Nephron progenitor cell (in vitro differentiated cells): ENCODE measurements around the gene KRT23.
"Not testable (repeated sequence)": the region's sequence is repeated elsewhere in the genome, so short reads cannot be mapped to it uniquely, and the experiment has no call there.

ENCODE experiments used
- DNase-seq: peaks from one replicate; pipeline ENCODE4 v3.0.0; 2021
- H3K27ac Mint-ChIP-seq: 2 replicates; pipeline ENCODE4 v1.8.0; 2021; ENCODE audit warnings: mild to moderate bottlenecking, moderate library complexity, mixed read lengths
- H3K27me3 Mint-ChIP-seq: 2 replicates; pipeline ENCODE4 v1.8.0; 2021; ENCODE audit warnings: mild to moderate bottlenecking, low read depth, mixed read lengths; ENCODE audit not compliant: poor library complexity
- H3K36me3 Mint-ChIP-seq: 2 replicates; pipeline ENCODE4 v1.8.0; 2021; ENCODE audit warnings: low read depth, mixed read lengths
- H3K4me1 Mint-ChIP-seq: 2 replicates; pipeline ENCODE4 v1.8.0; 2021; ENCODE audit warnings: mixed read lengths
- H3K4me3 Mint-ChIP-seq: 2 replicates; pipeline ENCODE4 v1.8.0; 2021; ENCODE audit warnings: mild to moderate bottlenecking, moderate library complexity, mixed read lengths
- H3K9me3 Mint-ChIP-seq: 2 replicates; pipeline ENCODE4 v1.8.0; 2021; ENCODE audit warnings: mild to moderate bottlenecking, moderate library complexity, mixed read lengths
- CTCF ChIP-seq: fragments of 200-600 bp; sonication (generic); IDR thresholded peaks from 2 replicates; pipeline ENCODE4 v1.5.0; 2021; ENCODE audit warnings: antibody characterized with exemption

KRT23 gene

GRCh38 chr17:40922239-40922638 is 15.2 kb downstream of the KRT23 start:
- H3K27me3 Mint-ChIP-seq: peaks cover 2% of the 10 kb centered on the region
- no peak for TF ChIP-seq CTCF
- H3K4me1 Mint-ChIP-seq: peaks cover 8% of the 10 kb centered on the region
- H3K4me3 Mint-ChIP-seq: no peak overlapping the region
- DNase-seq: no peak
- no peaks in the 10 kb centered on the region for H3K36me3 Mint-ChIP-seq
- no peaks in the 10 kb centered on the region for H3K9me3 Mint-ChIP-seq
- H3K27ac Mint-ChIP-seq: peak overlapping the region; percentile 24

GRCh38 chr17:40921026-40921425 is 16.4 kb downstream of the KRT23 start:
- no peak overlapping the region for H3K27ac Mint-ChIP-seq
- no peak overlapping the region for H3K4me3 Mint-ChIP-seq
- peaks cover 8% of the 10 kb centered on the region for H3K4me1 Mint-ChIP-seq
- TF ChIP-seq CTCF: no peak
- no peaks in the 10 kb centered on the region for H3K36me3 Mint-ChIP-seq
- H3K27me3 Mint-ChIP-seq: peaks cover 2% of the 10 kb centered on the region
- H3K9me3 Mint-ChIP-seq: no peaks in the 10 kb centered on the region
- no peak for DNase-seq

GRCh38 chr17:40917116-40917515 is 20.3 kb downstream of the KRT23 start:
- H3K4me1 Mint-ChIP-seq: peaks cover 12% of the 10 kb centered on the region
- H3K27ac Mint-ChIP-seq, DNase-seq, H3K27me3 Mint-ChIP-seq, H3K4me3 Mint-ChIP-seq, H3K9me3 Mint-ChIP-seq, H3K36me3 Mint-ChIP-seq: not testable (repeated sequence)

GRCh38 chr17:40916366-40916765 is 21.1 kb downstream of the KRT23 start:
- Mint-ChIP-seq H3K27me3 (peaks cover 8% of the 10 kb centered on the region), H3K9me3 (no peaks in the 10 kb centered on the region), H3K4me1 (peaks cover 15% of the 10 kb centered on the region), H3K27ac (no peak overlapping the region), H3K36me3 (no peaks in the 10 kb centered on the region), H3K4me3 (no peak overlapping the region)
- no peak for TF ChIP-seq CTCF
- no peak for DNase-seq

GRCh38 chr17:40915721-40916256 is 21.7 kb downstream of the KRT23 start:
- H3K4me1 Mint-ChIP-seq: peaks cover 19% of the 10 kb centered on the region
- H3K4me3 Mint-ChIP-seq: no peak overlapping the region
- H3K9me3 Mint-ChIP-seq: no peaks in the 10 kb centered on the region
- H3K27ac Mint-ChIP-seq: no peak overlapping the region
- no peak for DNase-seq
- no peaks in the 10 kb centered on the region for H3K36me3 Mint-ChIP-seq
- TF ChIP-seq CTCF: no peak
- peaks cover 8% of the 10 kb centered on the region for H3K27me3 Mint-ChIP-seq

GRCh38 chr17:40915199-40915661 is 22.2 kb downstream of the KRT23 start:
- Mint-ChIP-seq H3K27ac (no peak overlapping the region), H3K9me3 (no peaks in the 10 kb centered on the region), H3K36me3 (no peaks in the 10 kb centered on the region), H3K4me3 (no peak overlapping the region), H3K4me1 (peaks cover 23% of the 10 kb centered on the region), H3K27me3 (peaks cover 8% of the 10 kb centered on the region)
- DNase-seq: no peak
- no peak for TF ChIP-seq CTCF
